GM23338 (cell line): ENCODE data around the gene ZNF526. TPM values are rescaled to one million over a fixed set of nuclear protein-coding genes. Genes with fewer than 3 reads are reported as not detected.

Experiments used
- ATAC-seq: fragments of 200-7000 bp; cut with Tn5 transposase; 3 replicates; pipeline ENCODE4 v1.9.1; 2020
- DNase-seq: peaks from one replicate; pipeline ENCODE4 v3.0.0-alpha.2; 2015; ENCODE audit warnings: low spot score
- H2AFZ ChIP-seq: fragments of 200-600 bp; sonication (generic); 2 replicates; pipeline ENCODE4 v1.8.0; 2016; ENCODE audit warnings: antibody characterized with exemption, mild to moderate bottlenecking, moderate library complexity
- H3F3A ChIP-seq: fragments of 200-600 bp; sonication (generic); replicated peaks from 2 replicates; pipeline ENCODE4 v1.8.0; 2017; ENCODE audit warnings: antibody characterized with exemption, mixed run types, low read depth
- H3K27ac ChIP-seq: fragments of 200-600 bp; sonication (generic); 2 replicates; pipeline ENCODE4 v1.6.1; 2016; ENCODE audit warnings: low read depth
- H3K27me3 ChIP-seq: fragments of 200-600 bp; sonication (generic); 2 replicates; pipeline ENCODE4 v1.8.0; 2016; ENCODE audit warnings: mild to moderate bottlenecking, mixed run types, moderate library complexity; ENCODE audit not compliant: insufficient read depth
- H3K36me3 ChIP-seq: fragments of 200-600 bp; sonication (generic); 2 replicates; pipeline ENCODE4 v1.8.0; 2016; ENCODE audit warnings: mild to moderate bottlenecking; ENCODE audit not compliant: insufficient read depth
- H3K4me1 ChIP-seq: fragments of 200-600 bp; sonication (generic); 2 replicates; pipeline ENCODE4 v1.8.0; 2016; ENCODE audit warnings: mild to moderate bottlenecking, moderate library complexity; ENCODE audit not compliant: insufficient read depth
- H3K4me2 ChIP-seq: fragments of 200-600 bp; sonication (generic); 2 replicates; pipeline ENCODE4 v1.7.1; 2017; ENCODE audit warnings: mixed run types
- H3K4me3 ChIP-seq: fragments of 200-600 bp; sonication (generic); 2 replicates; pipeline ENCODE4 v1.6.1; 2016; ENCODE audit warnings: mixed run types
- H3K79me2 ChIP-seq: fragments of 200-600 bp; sonication (generic); replicated peaks from 2 replicates; pipeline ENCODE4 v1.8.0; 2017; ENCODE audit warnings: mild to moderate bottlenecking; ENCODE audit not compliant: insufficient read depth
- H3K9me2 ChIP-seq: fragments of 200-600 bp; sonication (generic); 2 replicates; pipeline ENCODE4 v1.8.0; 2017; ENCODE audit not compliant: insufficient read depth
- H4K20me1 ChIP-seq: fragments of 200-600 bp; sonication (generic); replicated peaks from 2 replicates; pipeline ENCODE4 v1.8.0; 2017; ENCODE audit warnings: mild to moderate bottlenecking; ENCODE audit not compliant: insufficient read depth
- H3K27ac Mint-ChIP-seq: 2 replicates; pipeline ENCODE4 v1.8.0; 2020; ENCODE audit warnings: inconsistent platforms, mild to moderate bottlenecking, moderate library complexity, mixed read lengths
- H3K27me3 Mint-ChIP-seq: 3 replicates; pipeline ENCODE4 v1.8.0; 2022; ENCODE audit warnings: low read depth, mild to moderate bottlenecking, moderate library complexity, mixed read lengths, inconsistent platforms; ENCODE audit not compliant: insufficient read depth, poor library complexity
- H3K36me3 Mint-ChIP-seq: 3 replicates; pipeline ENCODE4 v1.8.0; 2021; ENCODE audit warnings: low read depth, mild to moderate bottlenecking, inconsistent platforms, moderate library complexity, mixed read lengths
- H3K4me1 Mint-ChIP-seq: 3 replicates; pipeline ENCODE4 v1.8.0; 2020; ENCODE audit warnings: mild to moderate bottlenecking, inconsistent platforms, mixed read lengths
- H3K4me3 Mint-ChIP-seq: 3 replicates; pipeline ENCODE4 v1.8.0; 2021; ENCODE audit warnings: moderate library complexity, mild to moderate bottlenecking, inconsistent platforms, mixed read lengths
- H3K9me3 Mint-ChIP-seq: 3 replicates; pipeline ENCODE4 v1.8.0; 2020; ENCODE audit warnings: moderate library complexity, mild to moderate bottlenecking, inconsistent platforms, mixed read lengths
- CREB1 ChIP-seq: fragments of 250-450 bp; sonication (Bioruptor Pico); IDR thresholded peaks from 2 replicates; pipeline ENCODE4 v1.5.0; 2020; ENCODE audit warnings: low read depth, mild to moderate bottlenecking, moderate library complexity
- CTCF ChIP-seq, 2 experiments: fragments of 200-600 bp in 1 of 2; sonication (generic) in 1 of 2; conservative IDR thresholded peaks; 2 replicates each; pipeline versions ENCODE4 v1.5.1 to v1.6.1; 2016 to 2017; ENCODE audit warnings: antibody characterized with exemption in 2 of 2, low read depth in 2 of 2, mild to moderate bottlenecking in 2 of 2, moderate library complexity in 1 of 2
- ETS1 ChIP-seq: IDR thresholded peaks from 2 replicates; pipeline ENCODE4 v1.6.1; 2016; ENCODE audit warnings: antibody characterized with exemption
- EZH2 ChIP-seq: fragments of 200-600 bp; sonication (generic); IDR thresholded peaks from one replicate; pipeline ENCODE4 v1.8.0; 2017; ENCODE audit warnings: antibody characterized with exemption, mild to moderate bottlenecking, low read depth; ENCODE audit not compliant: unreplicated experiment
- EZH2phosphoT487 ChIP-seq: fragments of 200-600 bp; sonication (generic); IDR thresholded peaks from one replicate; pipeline ENCODE4 v1.8.1; 2018; ENCODE audit warnings: antibody characterized with exemption; ENCODE audit not compliant: unreplicated experiment
- JUNB ChIP-seq: IDR thresholded peaks from one replicate; pipeline ENCODE4 v1.6.1; 2016; ENCODE audit warnings: antibody characterized with exemption; ENCODE audit not compliant: unreplicated experiment
- NANOG ChIP-seq: IDR thresholded peaks from 2 replicates; pipeline ENCODE4 v1.6.1; 2016; ENCODE audit warnings: antibody characterized with exemption, borderline replicate concordance
- POLR2AphosphoS5 ChIP-seq: IDR thresholded peaks from 2 replicates; pipeline ENCODE4 v1.6.1; 2016; ENCODE audit warnings: antibody characterized with exemption, low read depth
- REST ChIP-seq: IDR thresholded peaks from one replicate; pipeline ENCODE4 v1.6.1; 2018; ENCODE audit warnings: antibody characterized with exemption; ENCODE audit not compliant: unreplicated experiment
- STAT1 ChIP-seq: IDR thresholded peaks from one replicate; pipeline ENCODE4 v1.6.1; 2016; ENCODE audit warnings: antibody characterized with exemption; ENCODE audit not compliant: unreplicated experiment
- ZNF114 ChIP-seq: fragments of 250-450 bp; sonication (Bioruptor Pico); IDR thresholded peaks from 2 replicates; pipeline ENCODE4 v1.5.0; 2020; ENCODE audit warnings: mild to moderate bottlenecking, moderate library complexity
- ZNF331 ChIP-seq: fragments of 250-450 bp; sonication (Bioruptor Pico); IDR thresholded peaks from 2 replicates; pipeline ENCODE4 v1.5.0; 2020; ENCODE audit warnings: low read depth, mild to moderate bottlenecking, moderate library complexity
- ZNF462 ChIP-seq: fragments of 250-450 bp; sonication (Bioruptor Pico); IDR thresholded peaks from 2 replicates; pipeline ENCODE4 v1.5.0; 2020; ENCODE audit warnings: mild to moderate bottlenecking, moderate library complexity
- polyA plus RNA-seq: library from polyadenylated mRNA; unstranded; fragments of >200 nt; fragmentation: Nextera tagmentation; extraction: Ambion mirVana; gene quantifications from 2 replicates; pipeline ENCODE4 v1.2.1, GENCODE V29; 2016
- total RNA-seq: library from RNA; depleted of rRNA; stranded (reverse); fragments of >200 nt; shearing (Covaris generic); gene quantifications from 2 replicates; pipeline ENCODE4 v1.2.3, GENCODE V29; 2014

ZNF526 gene
- total and polyA plus RNA-seq, 2 experiments from 2014 or later = 4.7 to 13.3 TPM

- Histone ChIP-seq H3K9me2 (no peaks in the 10 kb centered on the region), H3K79me2 (peaks cover 26% of the 10 kb centered on the region), H3K36me3 (no peaks in the 10 kb centered on the region), H3K4me1 (peaks cover 44% of the 10 kb centered on the region), H2AFZ (no peak overlapping the region), H3F3A (peaks cover 13% of the 10 kb centered on the region), H3K4me2 (no peak overlapping the region), H3K4me3 (no peak overlapping the region), H4K20me1 (no peaks in the 10 kb centered on the region; the same call in 1 of the 2 replicates), H3K27ac (no peak overlapping the region), H3K27me3 (no peaks in the 10 kb centered on the region)
- H3K36me3 Mint-ChIP-seq = peaks cover 10% of the 10 kb centered on the region; the same call in 2 of the 3 replicates
- ATAC-seq = no peak
- TF ChIP-seq EZH2phosphoT487 (no peak), JUNB (no peak), NANOG (no peak), EZH2 (no peak), STAT1 (no peak), ZNF114 (CRISPR knock-in tag) (no peak), CREB1 (CRISPR knock-in tag) (no peak), POLR2AphosphoS5 (no peak), ZNF331 (CRISPR knock-in tag) (no peak), ZNF462 (CRISPR knock-in tag) (no peak), CTCF (conservative IDR thresholded peaks at IDR 0.05; ENCODE audit: low read depth in 2 of 2) (no peak), ETS1 (no peak), REST (no peak)
- H3K9me3 Mint-ChIP-seq = no peaks in the 10 kb centered on the region; the same call in 2 of the 3 replicates
- peaks cover 26% of the 10 kb centered on the region for H3K27me3 Mint-ChIP-seq
- DNase-seq = no peak
- H3K4me1 Mint-ChIP-seq = peaks cover 44% of the 10 kb centered on the region
- no peak overlapping the region for H3K4me3 Mint-ChIP-seq
- no peak overlapping the region for H3K27ac Mint-ChIP-seq
Measured at GRCh38 chr19:42247640-42248199, 27.6 kb downstream of the ZNF526 start.
